Pulmonary artery endothelial cell (primary cell): Measurements from ENCODE around the gene FBXO42. TPM values are rescaled to one million over a fixed set of nuclear protein-coding genes. Genes with fewer than 3 reads are reported as not detected.
"Not testable (repeated sequence)": the region's sequence is repeated elsewhere in the genome, so short reads cannot be mapped to it uniquely, and the experiment has no call there.

Experiments used
- DNase-seq: peaks from one replicate; pipeline ENCODE4 v3.0.0-alpha.2; 2011; ENCODE audit warnings: low read depth, low spot score
- total RNA-seq: library from RNA; depleted of rRNA; stranded (reverse); fragments of >200 nt; gene quantifications from 2 replicates; pipeline ENCODE4 v1.2.3, GENCODE V29; 2014

FBXO42 gene
- total RNA-seq, 1 donor from 2014 or later: 8.2 TPM

GRCh38 chr1:16266411-16267118 lies 85.7 kb downstream of the FBXO42 start:
- DNase-seq: peak; percentile 74

GRCh38 chr1:16262067-16262466 lies 90.2 kb downstream of the FBXO42 start:
- no peak for DNase-seq

GRCh38 chr1:16260814-16261213 lies 91.5 kb downstream of the FBXO42 start:
- no peak for DNase-seq

- no peak for DNase-seq
Measured at GRCh38 chr1:16258591-16259135, 93.6 kb downstream of the FBXO42 start.

GRCh38 chr1:16257968-16258367 lies 94.3 kb downstream of the FBXO42 start:
- DNase-seq: no peak

- DNase-seq: not testable (repeated sequence)
Measured at GRCh38 chr1:16257556-16257955, 94.7 kb downstream of the FBXO42 start.

GRCh38 chr1:16256478-16256877 lies 95.8 kb downstream of the FBXO42 start:
- DNase-seq: no peak

- DNase-seq: no peak
Measured at GRCh38 chr1:16254263-16254928, 97.9 kb downstream of the FBXO42 start.

- DNase-seq: no peak
Measured at GRCh38 chr1:16253332-16253922, 98.9 kb downstream of the FBXO42 start.

- no peak for DNase-seq
Measured at GRCh38 chr1:16252912-16253311, 99.4 kb downstream of the FBXO42 start.

- no peak for DNase-seq
Measured at GRCh38 chr1:16251381-16251780, 100.9 kb downstream of the FBXO42 start.

- no peak for DNase-seq
Measured at GRCh38 chr1:16250524-16251251, 101.6 kb downstream of the FBXO42 start.

GRCh38 chr1:16249596-16250241 lies 102.6 kb downstream of the FBXO42 start:
- DNase-seq: peak; percentile 40

GRCh38 chr1:16248603-16249516 lies 103.4 kb downstream of the FBXO42 start:
- peak; percentile 95 for DNase-seq

- peak; percentile 22 for DNase-seq
Measured at GRCh38 chr1:16248007-16248436, 104.3 kb downstream of the FBXO42 start.

- no peak for DNase-seq
Measured at GRCh38 chr1:16247441-16247840, 104.8 kb downstream of the FBXO42 start.

GRCh38 chr1:16246961-16247360 lies 105.3 kb downstream of the FBXO42 start:
- no peak for DNase-seq

GRCh38 chr1:16246239-16246638 lies 106.0 kb downstream of the FBXO42 start:
- DNase-seq: not testable (repeated sequence)

- no peak for DNase-seq
Measured at GRCh38 chr1:16245476-16246196, 106.6 kb downstream of the FBXO42 start.
